Hepatocyte (in vitro differentiated cells): ENCODE data around the gene MRGPRX4.
"Not testable (repeated sequence)": the region's sequence is repeated elsewhere in the genome, so short reads cannot be mapped to it uniquely, and the experiment has no call there.

Experiments
- CTCF ChIP-seq: fragments of 200-600 bp; sonication (generic); IDR thresholded peaks from 2 replicates; pipeline ENCODE4 v1.5.1; 2016; ENCODE audit warnings: antibody characterized with exemption, mild to moderate bottlenecking; ENCODE audit not compliant: poor library complexity
- EZH2 ChIP-seq: fragments of 200-600 bp; sonication (generic); IDR thresholded peaks from 2 replicates; pipeline ENCODE4 v1.6.1; 2016; ENCODE audit warnings: antibody characterized with exemption, mild to moderate bottlenecking, borderline replicate concordance
- EZH2phosphoT487 ChIP-seq: fragments of 200-600 bp; sonication (generic); IDR thresholded peaks from one replicate; pipeline ENCODE4 v1.6.1; 2018; ENCODE audit warnings: antibody characterized with exemption, mild to moderate bottlenecking, low read depth, moderate library complexity; ENCODE audit not compliant: unreplicated experiment, severe bottlenecking

GRCh38 chr11:18131115-18131514 lies 41.5 kb upstream of the MRGPRX4 start:
- TF ChIP-seq EZH2, CTCF, EZH2phosphoT487: not testable (repeated sequence)
